HEK293 (cell line): Measurements from ENCODE around the gene KHSRP.
A peak's percentile ranks its signal among the peaks of the same experiment; 100 is the strongest.

Experiments
- GLI2 ChIP-seq: fragments of 450-650 bp; formaldehyde crosslinking; IDR thresholded peaks from 2 replicates; pipeline ENCODE4; 2017; ENCODE audit warnings: missing biosample characterization, missing genetic modification characterization, low read depth, borderline replicate concordance
- GLIS1 ChIP-seq: fragments of 450-650 bp; formaldehyde crosslinking; IDR thresholded peaks from 2 replicates; pipeline ENCODE4 v1.5.1; 2016; ENCODE audit warnings: missing biosample characterization, missing genetic modification characterization
- IKZF3 ChIP-seq: fragments of 450-650 bp; IDR thresholded peaks from 2 replicates; pipeline ENCODE4 v1.5.0; 2018; ENCODE audit warnings: missing biosample characterization, mild to moderate bottlenecking, missing genetic modification characterization, moderate library complexity
- KLF1 ChIP-seq: fragments of 450-650 bp; formaldehyde crosslinking; IDR thresholded peaks from 2 replicates; pipeline ENCODE4 v1.5.1; 2016; ENCODE audit warnings: missing biosample characterization, missing genetic modification characterization
- KLF10 ChIP-seq: fragments of 450-650 bp; IDR thresholded peaks from 2 replicates; pipeline ENCODE4 v1.5.1; 2018; ENCODE audit warnings: missing biosample characterization, mild to moderate bottlenecking, missing genetic modification characterization
- MYNN ChIP-seq: fragments of 450-650 bp; formaldehyde crosslinking; IDR thresholded peaks from 2 replicates; pipeline ENCODE4 v1.5.1; 2016; ENCODE audit warnings: missing biosample characterization, missing genetic modification characterization, borderline replicate concordance
- PATZ1 ChIP-seq: fragments of 450-650 bp; formaldehyde crosslinking; IDR thresholded peaks from 2 replicates; pipeline ENCODE4 v1.5.1; 2016; ENCODE audit warnings: missing biosample characterization, missing genetic modification characterization
- PRDM4 ChIP-seq: fragments of 450-650 bp; formaldehyde crosslinking; IDR thresholded peaks from 2 replicates; pipeline ENCODE4 v1.5.1; 2017; ENCODE audit warnings: missing biosample characterization, missing genetic modification characterization
- YY2 ChIP-seq: fragments of 450-650 bp; formaldehyde crosslinking; IDR thresholded peaks from 2 replicates; pipeline ENCODE4 v1.5.1; 2016; ENCODE audit warnings: missing biosample characterization, missing genetic modification characterization
- ZBTB26 ChIP-seq: fragments of 450-650 bp; formaldehyde crosslinking; optimal IDR thresholded peaks from 2 replicates; pipeline ENCODE3; 2016; ENCODE audit warnings: missing biosample characterization, mild to moderate bottlenecking, missing genetic modification characterization
- ZBTB49 ChIP-seq: fragments of 450-650 bp; formaldehyde crosslinking; IDR thresholded peaks from 2 replicates; pipeline ENCODE4 v1.5.1; 2016; ENCODE audit warnings: missing biosample characterization, missing genetic modification characterization, low read depth
- ZFHX2 ChIP-seq: fragments of 450-650 bp; formaldehyde crosslinking; conservative IDR thresholded peaks from 2 replicates; pipeline ENCODE4 v1.5.1; 2016; ENCODE audit warnings: missing biosample characterization, missing genetic modification characterization
- ZFP69B ChIP-seq: fragments of 450-650 bp; formaldehyde crosslinking; IDR thresholded peaks from 2 replicates; pipeline ENCODE4 v1.5.1; 2016; ENCODE audit warnings: missing biosample characterization, missing genetic modification characterization
- ZNF19 ChIP-seq: fragments of 450-650 bp; formaldehyde crosslinking; IDR thresholded peaks from 2 replicates; pipeline ENCODE4; 2016; ENCODE audit warnings: missing biosample characterization, missing genetic modification characterization, low read depth
- ZNF239 ChIP-seq: fragments of 450-650 bp; formaldehyde crosslinking; IDR thresholded peaks from 2 replicates; pipeline ENCODE4 v1.5.1; 2016; ENCODE audit warnings: missing biosample characterization, missing genetic modification characterization
- ZNF280D ChIP-seq: fragments of 450-650 bp; formaldehyde crosslinking; IDR thresholded peaks from 2 replicates; pipeline ENCODE4 v1.5.1; 2016; ENCODE audit warnings: missing biosample characterization, missing genetic modification characterization
- ZNF302 ChIP-seq: fragments of 450-650 bp; formaldehyde crosslinking; IDR thresholded peaks from 2 replicates; pipeline ENCODE4 v1.5.1; 2016; ENCODE audit warnings: missing biosample characterization, missing genetic modification characterization, low read depth
- ZNF324 ChIP-seq: fragments of 450-650 bp; formaldehyde crosslinking; IDR thresholded peaks from 2 replicates; pipeline ENCODE4 v1.5.1; 2016; ENCODE audit warnings: missing biosample characterization, missing genetic modification characterization
- ZNF449 ChIP-seq: fragments of 450-650 bp; formaldehyde crosslinking; IDR thresholded peaks from 2 replicates; pipeline ENCODE4 v1.5.1; 2017; ENCODE audit warnings: missing biosample characterization, mild to moderate bottlenecking, missing genetic modification characterization, moderate library complexity
- ZNF600 ChIP-seq: fragments of 450-650 bp; formaldehyde crosslinking; IDR thresholded peaks from 2 replicates; pipeline ENCODE4 v1.5.1; 2016; ENCODE audit warnings: missing biosample characterization, missing genetic modification characterization
- ZNF621 ChIP-seq: fragments of 450-650 bp; formaldehyde crosslinking; IDR thresholded peaks from 2 replicates; pipeline ENCODE4 v1.5.1; 2017; ENCODE audit warnings: missing biosample characterization, missing genetic modification characterization
- ZNF623 ChIP-seq: fragments of 450-650 bp; formaldehyde crosslinking; IDR thresholded peaks from 2 replicates; pipeline ENCODE4 v1.5.1; 2016; ENCODE audit warnings: missing biosample characterization, missing genetic modification characterization
- ZNF629 ChIP-seq: fragments of 450-650 bp; formaldehyde crosslinking; IDR thresholded peaks from 2 replicates; pipeline ENCODE4 v1.5.1; 2017; ENCODE audit warnings: missing biosample characterization, missing genetic modification characterization
- ZNF658 ChIP-seq: fragments of 450-650 bp; formaldehyde crosslinking; IDR thresholded peaks from 2 replicates; pipeline ENCODE4; 2016; ENCODE audit warnings: missing biosample characterization, missing genetic modification characterization
- ZNF830 ChIP-seq: fragments of 450-650 bp; IDR thresholded peaks from 2 replicates; pipeline ENCODE4 v1.5.0; 2018; ENCODE audit warnings: missing biosample characterization, missing genetic modification characterization, low read depth, mild to moderate bottlenecking, moderate library complexity
- ZNF837 ChIP-seq: fragments of 450-650 bp; formaldehyde crosslinking; IDR thresholded peaks from 2 replicates; pipeline ENCODE4 v1.5.1; 2016; ENCODE audit warnings: missing biosample characterization, missing genetic modification characterization

Gene KHSRP

GRCh38 chr19:6393074-6393982 is 31.3 kb downstream of the KHSRP start, which contains the start of gene GTF2F1 (continued):
- TF ChIP-seq ZNF280D (tag by site-specific recombination), result no peak
- no peak for TF ChIP-seq ZNF19
- TF ChIP-seq ZNF623 (tag by site-specific recombination), result no peak
- TF ChIP-seq PRDM4 (tag by site-specific recombination), result no peak
- no peak for TF ChIP-seq ZNF239 (tag by site-specific recombination)
- TF ChIP-seq ZBTB26 (tag by site-specific recombination), result peak; percentile 23
- peak; percentile 95 for TF ChIP-seq ZNF629 (tag by site-specific recombination)
- TF ChIP-seq ZNF837 (tag by site-specific recombination), result no peak
- TF ChIP-seq PATZ1, result peak; percentile 98
- no peak for TF ChIP-seq ZNF621 (tag by site-specific recombination)
- TF ChIP-seq ZNF830 (tag by site-specific recombination), result no peak
- TF ChIP-seq ZFP69B (tag by site-specific recombination), result peak; percentile 92
- no peak for TF ChIP-seq ZNF600 (tag by site-specific recombination)
- no peak for TF ChIP-seq ZNF302 (tag by site-specific recombination)
- no peak for TF ChIP-seq ZNF658 (tag by site-specific recombination)
- TF ChIP-seq GLI2 (tag by site-specific recombination), result no peak
- TF ChIP-seq GLIS1 (tag by site-specific recombination), result peak; percentile 94
- peak; percentile 90 for TF ChIP-seq YY2
- TF ChIP-seq ZFHX2 (tag by site-specific recombination), result peak; percentile 71
- no peak for TF ChIP-seq KLF10
- no peak for TF ChIP-seq IKZF3
- peak; percentile 61; the same call in 1 of the 2 replicates for TF ChIP-seq KLF1 (tag by site-specific recombination)
- no peak for TF ChIP-seq ZNF449 (tag by site-specific recombination)
- no peak for TF ChIP-seq ZBTB49 (tag by site-specific recombination)
- no peak for TF ChIP-seq ZNF324 (tag by site-specific recombination)
- TF ChIP-seq MYNN (tag by site-specific recombination), result peak; percentile 60; the same call in 1 of the 2 replicates
